Measurements from ENCODE around the gene GGNBP2.

Gene GGNBP2

GRCh38 chr17:36515837-36516236 is 28.9 kb upstream of the GGNBP2 start:
- DNase-seq, result no peak

- DNase-seq, result no peak
These were observed 21.6 kb upstream of the GGNBP2 start for GRCh38 chr17:36523113-36523512.

GRCh38 chr17:36524428-36524876 is 20.3 kb upstream of the GGNBP2 start:
- no peak for DNase-seq

- no peak for DNase-seq
These were observed 19.6 kb upstream of the GGNBP2 start for GRCh38 chr17:36525113-36525512.

GRCh38 chr17:36525888-36526287 is 18.8 kb upstream of the GGNBP2 start:
- no peak for DNase-seq

GRCh38 chr17:36527621-36528250 is 17.0 kb upstream of the GGNBP2 start:
- no peak for DNase-seq

- DNase-seq, result no peak
These were observed 15.6 kb upstream of the GGNBP2 start for GRCh38 chr17:36529121-36529520.

- no peak for DNase-seq
These were observed 12.2 kb upstream of the GGNBP2 start for GRCh38 chr17:36532435-36532975.

- DNase-seq, result no peak
These were observed 10.5 kb upstream of the GGNBP2 start for GRCh38 chr17:36533935-36534839.

- DNase-seq, result peak; percentile 57
These were observed 9.7 kb upstream of the GGNBP2 start, which contains the start of the genes MYO19 and PIGW for GRCh38 chr17:36534840-36535668. Gene MYO19, minus strand, starts transcription at chr17:36534868. Its CDS starts 2,330 bp downstream, at chr17:36532538. Gene PIGW, plus strand, starts transcription at chr17:36534987. Its CDS starts 2,115 bp downstream, at chr17:36537102.

- no peak for DNase-seq
These were observed 9.0 kb upstream of the GGNBP2 start for GRCh38 chr17:36535669-36536081.

GRCh38 chr17:36540696-36541095 is 4.0 kb upstream of the GGNBP2 start:
- DNase-seq, result no peak

- no peak for DNase-seq
These were observed 2.0 kb upstream of the GGNBP2 start for GRCh38 chr17:36542755-36543154.

- no peak for DNase-seq
These were observed 744 bp upstream of the GGNBP2 start for GRCh38 chr17:36544044-36544306.

- no peak for DNase-seq
These were observed 352 bp downstream of the GGNBP2 start for GRCh38 chr17:36545077-36545464.

GRCh38 chr17:36545465-36546417 is 1.0 kb downstream of the GGNBP2 start:
- peak; percentile 90 for DNase-seq

GRCh38 chr17:36546418-36547093 is 1.8 kb downstream of the GGNBP2 start:
- no peak for DNase-seq

GRCh38 chr17:36547776-36548175 is 3.1 kb downstream of the GGNBP2 start:
- no peak for DNase-seq

- DNase-seq, result no peak
These were observed 6.0 kb downstream of the GGNBP2 start for GRCh38 chr17:36550491-36551417.

GRCh38 chr17:36553459-36553858 is 8.7 kb downstream of the GGNBP2 start:
- no peak for DNase-seq

Measured in GOT3 (cell line).